T-helper 1 cell treated with Interleukin-12 subunit alpha and Interleukin-12 subunit beta and Interleukin-4 antibody, amounts not matched to agents 30 ng/mL and 1 ng/mL, for 36 hours (primary cell): ENCODE measurements around the gene NIPA2. TPM values are rescaled to one million over a fixed set of nuclear protein-coding genes. Genes with fewer than 3 reads are reported as not detected.

Source experiments
- intact Hi-C: fragments of 100-400 bp; cut with micrococcal nuclease; formaldehyde crosslinking; loops from one replicate; pipeline ENCODE4 v1.15.1; 2024
- total RNA-seq: library from RNA; stranded (reverse); gene quantifications from 2 replicates; pipeline ENCODE4 v1.2.3, GENCODE V29; 2022

NIPA2 gene
- total RNA-seq: 50.4 and 51.0 TPM in 2 replicates

DNA sequence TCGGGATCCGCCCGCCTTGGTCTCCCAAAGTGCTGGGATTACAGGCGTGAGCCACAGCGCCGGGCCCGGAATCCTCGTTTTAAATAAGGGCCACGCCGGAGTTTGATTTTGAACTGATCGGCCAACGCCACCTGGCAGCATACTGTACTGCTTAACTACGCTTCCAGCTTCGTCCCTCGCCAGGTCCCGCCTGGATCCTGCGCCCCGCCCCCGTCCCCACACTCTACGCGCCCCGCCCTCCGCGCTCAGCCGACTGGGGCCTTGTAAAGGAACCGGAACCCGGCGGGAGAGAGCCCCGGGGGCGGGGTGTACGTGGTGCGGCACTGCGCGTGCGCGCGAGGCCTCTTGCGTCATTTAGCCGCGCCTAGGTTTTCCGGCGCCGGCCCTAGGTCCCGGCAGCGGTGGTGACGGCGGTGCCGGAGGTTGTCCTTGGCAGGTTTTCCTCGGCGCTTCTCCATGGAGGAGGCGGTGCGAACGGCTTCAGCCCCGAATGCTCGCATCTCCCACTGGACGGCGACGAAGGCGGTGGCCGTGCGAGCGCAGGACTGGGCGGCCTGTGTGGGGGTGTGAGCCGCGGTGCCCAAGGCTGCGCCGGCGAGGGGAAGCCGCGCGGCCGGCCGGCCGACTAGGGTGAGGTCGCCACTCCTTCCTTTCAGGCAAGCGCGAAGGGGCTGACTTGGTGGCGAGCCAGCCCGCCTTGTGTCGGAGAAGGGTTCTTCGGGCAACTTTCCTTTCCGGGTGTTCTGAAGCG, at the start of gene NIPA2:
TSS of gene NIPA2 (plus strand) at position 375 of the 751 bp plus-strand sequence. CDS start 13,066 bp downstream, outside the sequence.
- intact Hi-C loops: loop anchor here (1.0 to 2.0 kb wide), 2 partner anchors 52 to 200 kb away; partner anchors contain the start of genes NIPA1 and TUBGCP5

- intact Hi-C loops: no loop called here
Measured at GRCh38 chr15:22794063-22794462, 44.4 kb upstream of the NIPA2 start.

DNA sequence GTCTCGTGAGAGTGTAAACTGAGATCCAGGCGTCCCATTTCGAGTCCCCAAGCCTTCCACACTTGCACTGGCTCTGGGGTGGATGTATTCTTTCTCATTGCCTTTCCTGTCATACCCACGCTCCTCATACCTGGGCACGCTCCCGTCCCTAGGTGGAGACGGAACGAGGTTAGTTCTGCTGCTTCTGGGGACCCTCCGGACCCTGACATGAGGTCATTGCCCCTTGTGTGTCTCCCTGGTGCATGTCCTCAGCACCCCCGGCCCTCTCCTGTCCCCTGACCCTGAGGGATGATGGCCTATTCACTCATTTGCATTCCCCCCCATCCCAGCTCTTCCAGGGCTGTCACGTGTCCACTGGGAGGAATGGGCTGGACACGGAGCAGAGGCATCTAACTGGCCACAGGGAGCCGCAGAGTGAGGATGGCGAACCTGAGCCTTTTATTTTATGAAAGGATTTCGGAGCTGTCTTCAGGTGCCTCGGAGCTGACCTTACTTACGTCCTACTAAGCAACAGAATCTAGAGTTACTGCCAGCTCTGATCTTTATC, 43.8 kb upstream of the NIPA2 start:
- intact Hi-C loops: no loop called here

DNA sequence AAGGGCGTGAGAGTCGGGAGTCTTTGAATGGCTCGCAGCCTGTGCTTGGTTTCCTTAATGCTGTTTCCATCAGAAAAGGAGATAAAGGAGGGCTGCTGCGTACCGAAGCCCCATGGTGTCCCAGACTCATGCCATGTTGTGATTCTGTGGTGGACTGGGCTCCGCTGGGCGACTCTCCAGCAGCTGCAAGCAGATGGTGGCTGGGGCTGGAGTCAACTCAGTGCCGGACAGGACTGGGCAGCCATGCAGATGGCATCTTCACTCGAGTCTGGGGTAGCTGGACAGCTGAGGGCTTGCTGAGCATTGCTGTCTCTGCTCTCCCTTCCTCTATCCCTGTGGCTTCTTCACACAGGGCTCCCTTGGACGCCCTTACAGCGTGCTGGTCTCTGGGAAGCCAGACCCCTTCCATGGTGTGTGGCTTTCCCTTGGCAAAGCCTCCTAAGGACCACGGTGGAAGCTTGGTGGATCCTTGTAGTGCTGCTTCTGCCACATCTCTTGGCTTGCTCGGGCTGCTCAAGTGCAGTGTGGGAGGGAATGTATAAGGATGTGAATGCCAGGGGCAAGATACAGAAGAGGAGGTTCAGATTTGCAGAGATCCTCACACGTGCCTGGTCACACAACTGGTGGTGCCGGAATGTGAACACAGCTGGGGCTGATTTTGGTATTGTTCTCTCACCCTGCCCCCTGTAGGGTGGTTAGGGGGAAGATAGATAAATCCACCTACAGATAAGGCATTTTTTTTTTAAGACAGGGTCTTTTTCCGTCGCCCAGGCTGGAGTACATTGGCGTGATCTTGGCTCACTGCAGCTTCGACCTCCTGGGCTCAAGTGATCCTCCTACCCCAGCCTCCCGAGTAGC, 43.0 kb upstream of the NIPA2 start:
- intact Hi-C loops: loop anchor here (1.0 kb wide), 1 partner anchor 7 kb away; no protein-coding TSS in a partner anchor

DNA sequence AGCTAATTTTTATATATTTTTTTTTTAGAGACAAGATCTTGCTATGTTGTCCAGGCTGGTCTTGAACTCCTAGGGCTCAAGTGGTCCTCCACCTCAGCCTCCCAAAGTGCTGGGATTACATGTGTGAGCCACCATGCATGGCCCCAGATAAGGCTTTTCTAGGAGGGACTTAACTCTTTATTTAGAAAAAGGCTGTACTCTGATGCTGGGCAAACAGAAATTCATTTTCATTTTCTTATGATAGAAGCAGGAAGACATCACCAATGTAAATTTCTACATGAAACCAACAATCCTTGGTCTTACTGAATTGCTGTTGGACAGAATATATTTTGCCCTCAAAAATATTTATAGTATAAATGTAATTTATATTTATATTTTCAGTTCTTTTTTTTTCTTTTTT, 42.4 kb upstream of the NIPA2 start:
- intact Hi-C loops: loop anchor here (1.0 kb wide), 1 partner anchor 8 kb away; no protein-coding TSS in a partner anchor

- intact Hi-C loops: loop anchor here (10.0 kb wide), 1 partner anchor 65 kb away; no protein-coding TSS in a partner anchor
Measured at GRCh38 chr15:22799902-22800301, 38.6 kb upstream of the NIPA2 start.

- intact Hi-C loops: loop anchor here (10.0 kb wide), 1 partner anchor 62 kb away; no protein-coding TSS in a partner anchor
Measured at GRCh38 chr15:22803006-22803405, 35.5 kb upstream of the NIPA2 start.

DNA sequence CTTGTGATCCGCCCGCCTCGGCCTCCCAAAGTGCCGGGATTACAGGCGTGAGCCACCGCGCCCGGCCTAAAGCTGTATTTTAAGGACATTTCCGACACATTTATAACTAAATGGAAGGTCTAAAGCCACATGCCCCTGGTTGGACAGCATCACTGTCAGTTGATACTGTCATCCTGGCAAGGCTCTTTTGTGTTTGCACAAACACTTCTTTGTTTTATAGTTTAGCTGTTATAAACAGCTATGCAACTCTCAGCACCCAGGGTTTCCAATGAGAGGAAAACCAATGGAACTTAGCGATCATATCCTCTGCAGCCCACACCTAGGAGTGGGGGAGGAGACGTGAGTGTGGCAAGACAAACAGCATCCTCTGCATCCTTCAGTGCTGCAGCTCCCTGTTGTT, 32.3 kb upstream of the NIPA2 start:
- intact Hi-C loops: loop anchor here (10.0 kb wide), 1 partner anchor 59 kb away; no protein-coding TSS in a partner anchor

DNA sequence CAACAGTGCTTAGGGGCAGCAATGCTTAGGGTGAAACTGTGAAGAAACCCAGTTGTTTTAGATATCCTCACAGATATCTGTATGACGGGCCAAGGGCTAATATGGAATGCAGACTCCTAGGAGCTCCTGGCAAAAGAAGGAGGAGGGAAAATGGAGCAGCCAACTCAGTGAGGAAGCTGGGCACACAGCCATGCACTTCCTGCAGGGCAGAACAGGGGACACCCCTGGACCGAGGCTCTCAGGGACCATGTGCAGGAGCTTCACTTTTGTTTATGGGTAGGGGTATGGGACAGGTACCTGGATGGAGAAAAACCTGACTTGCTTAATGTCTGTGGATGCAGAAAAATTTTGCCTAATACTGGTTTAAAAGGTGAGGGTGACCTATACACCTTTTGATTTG, 31.8 kb upstream of the NIPA2 start:
- intact Hi-C loops: loop anchor here (10.0 kb wide), 1 partner anchor 58 kb away; no protein-coding TSS in a partner anchor

DNA sequence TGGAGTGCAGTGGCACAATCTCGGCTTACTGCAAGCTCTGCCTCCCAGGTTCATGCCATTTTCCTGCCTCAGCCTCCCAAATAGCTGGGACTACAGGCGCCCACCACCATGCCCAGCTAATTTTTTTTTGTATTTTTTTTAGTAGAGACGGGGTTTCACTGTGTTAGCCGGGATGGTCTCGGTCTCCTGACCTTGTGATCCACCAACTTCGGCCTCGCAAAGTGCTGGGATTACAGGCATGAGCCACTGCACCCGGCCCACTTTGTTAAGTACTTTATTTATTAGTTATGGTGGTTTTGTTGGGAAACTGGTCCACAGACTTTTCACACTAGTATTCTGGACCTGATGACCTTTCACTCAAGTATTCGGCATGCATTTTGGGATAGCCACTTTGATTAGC, 30.6 kb upstream of the NIPA2 start:
- intact Hi-C loops: loop anchor here (10.0 kb wide), 1 partner anchor 57 kb away; no protein-coding TSS in a partner anchor

- intact Hi-C loops: loop anchor here (10.0 kb wide), 1 partner anchor 57 kb away; no protein-coding TSS in a partner anchor
Measured at GRCh38 chr15:22808240-22808639, 30.2 kb upstream of the NIPA2 start.

- intact Hi-C loops: loop anchor here (10.0 kb wide), 1 partner anchor 56 kb away; no protein-coding TSS in a partner anchor
Measured at GRCh38 chr15:22808761-22809280, 29.6 kb upstream of the NIPA2 start.

DNA sequence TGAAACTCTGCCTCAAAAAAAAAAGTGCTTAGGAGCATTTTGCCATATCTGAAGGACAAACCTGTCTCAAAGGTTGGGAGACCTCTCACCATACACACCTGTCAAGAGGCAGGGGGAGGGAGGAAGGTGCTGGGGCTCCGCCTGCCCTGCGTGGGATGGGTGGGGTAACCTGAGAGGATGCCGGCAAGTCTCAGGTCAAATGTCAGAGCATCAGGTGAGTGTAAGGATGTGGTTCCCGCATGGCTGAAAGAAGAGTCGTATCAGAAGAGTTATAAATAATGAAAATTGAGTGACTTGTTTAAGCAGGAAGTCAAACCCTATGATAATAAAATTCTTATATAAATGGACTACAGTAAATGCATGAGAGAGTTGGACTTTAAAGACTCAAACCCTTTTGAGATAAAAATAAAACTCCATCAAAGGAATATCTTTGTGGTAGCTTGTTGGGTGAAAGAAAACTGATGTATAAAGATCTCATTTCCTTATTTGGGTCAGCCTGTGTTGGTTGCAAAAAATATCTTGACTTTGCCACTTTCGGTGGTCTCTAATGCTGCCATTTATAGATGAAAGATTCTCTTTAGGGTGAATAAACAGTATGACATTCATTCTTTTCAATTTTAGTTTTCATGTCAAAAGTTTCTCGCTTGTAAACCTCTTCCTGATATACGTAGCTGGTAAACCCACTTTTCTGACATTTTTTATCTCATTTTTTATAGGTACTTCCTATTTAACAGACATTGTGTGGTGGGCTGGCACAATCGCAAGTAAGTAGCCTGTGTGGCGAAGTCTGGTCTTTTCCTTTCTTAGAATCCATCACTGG, 28.2 kb upstream of the NIPA2 start:
- intact Hi-C loops: no loop called here

DNA sequence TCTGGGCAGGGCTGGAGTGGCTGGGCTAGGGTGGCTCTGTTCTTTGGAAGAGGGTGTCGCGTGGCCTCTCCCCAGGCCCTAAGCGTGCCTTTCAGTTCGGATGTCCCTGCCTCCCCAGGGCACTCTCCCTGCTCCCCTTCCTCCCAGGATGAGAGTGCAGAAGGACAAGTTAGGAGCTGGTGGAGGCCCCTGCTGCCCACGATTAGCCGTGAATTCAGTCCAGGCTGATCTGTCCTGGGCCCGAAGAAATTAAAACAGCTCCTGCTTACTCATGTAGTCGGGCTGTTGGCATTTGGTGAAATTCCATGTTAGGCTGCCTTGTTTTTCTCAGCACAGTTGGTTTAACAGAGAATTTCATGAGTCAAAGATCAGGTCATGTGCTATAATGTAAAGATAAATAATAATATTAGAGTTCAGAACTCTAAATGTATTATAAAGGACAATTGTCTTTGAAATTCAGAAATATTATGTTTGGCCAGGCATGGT, 27.6 kb upstream of the NIPA2 start:
- intact Hi-C loops: no loop called here

- intact Hi-C loops: no loop called here
Measured at GRCh38 chr15:22811640-22812039, 26.8 kb upstream of the NIPA2 start.

DNA sequence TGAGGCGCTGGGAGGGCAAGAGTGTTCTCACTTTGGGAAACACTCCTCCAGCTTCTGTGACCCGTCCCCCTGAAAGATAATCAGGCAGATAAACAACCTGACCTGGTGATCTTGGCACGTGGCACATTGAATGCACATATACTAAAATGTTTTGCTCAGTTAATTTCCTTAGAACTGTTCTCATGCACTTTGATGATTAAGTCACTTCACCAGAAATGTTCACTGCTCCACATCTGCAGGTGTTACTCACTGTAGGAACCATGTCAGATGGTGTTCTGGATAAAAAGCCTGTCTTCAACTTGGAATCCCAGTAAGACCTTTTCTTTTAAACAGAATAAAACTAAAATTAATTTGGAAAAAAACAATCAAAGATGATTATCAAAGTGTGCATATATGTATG, 24.6 kb upstream of the NIPA2 start:
- intact Hi-C loops: no loop called here

- intact Hi-C loops: no loop called here
Measured at GRCh38 chr15:22815766-22816165, 22.7 kb upstream of the NIPA2 start.

GRCh38 chr15:22819651-22820050, 18.8 kb upstream of the NIPA2 start:
- intact Hi-C loops: loop anchor here (2.0 kb wide), 1 partner anchor 21 kb away; no protein-coding TSS in a partner anchor

DNA sequence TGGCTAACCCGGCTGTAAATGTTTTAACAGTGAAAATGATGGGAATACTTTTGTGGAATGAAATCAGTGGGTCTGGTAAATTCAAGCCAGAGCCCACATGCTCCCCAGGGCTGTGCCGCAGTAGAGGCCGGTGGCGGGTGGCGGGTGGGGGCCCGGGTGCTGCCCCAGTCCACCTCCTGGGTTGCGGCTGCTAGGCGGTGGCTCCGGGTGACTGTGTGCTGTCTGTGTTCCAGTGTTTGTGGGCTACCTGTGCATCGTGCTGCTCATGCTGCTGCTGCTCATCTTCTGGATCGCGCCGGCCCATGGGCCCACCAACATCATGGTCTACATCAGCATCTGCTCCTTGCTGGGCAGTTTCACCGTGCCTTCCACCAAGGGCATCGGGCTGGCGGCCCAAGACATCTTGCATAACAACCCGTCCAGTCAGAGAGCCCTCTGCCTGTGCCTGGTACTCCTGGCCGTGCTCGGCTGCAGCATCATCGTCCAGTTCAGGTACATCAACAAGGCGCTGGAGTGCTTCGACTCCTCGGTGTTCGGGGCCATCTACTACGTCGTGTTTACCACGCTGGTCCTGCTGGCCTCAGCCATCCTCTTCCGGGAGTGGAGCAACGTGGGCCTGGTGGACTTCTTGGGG, 14.9 kb upstream of the NIPA2 start:
- intact Hi-C loops: no loop called here

DNA sequence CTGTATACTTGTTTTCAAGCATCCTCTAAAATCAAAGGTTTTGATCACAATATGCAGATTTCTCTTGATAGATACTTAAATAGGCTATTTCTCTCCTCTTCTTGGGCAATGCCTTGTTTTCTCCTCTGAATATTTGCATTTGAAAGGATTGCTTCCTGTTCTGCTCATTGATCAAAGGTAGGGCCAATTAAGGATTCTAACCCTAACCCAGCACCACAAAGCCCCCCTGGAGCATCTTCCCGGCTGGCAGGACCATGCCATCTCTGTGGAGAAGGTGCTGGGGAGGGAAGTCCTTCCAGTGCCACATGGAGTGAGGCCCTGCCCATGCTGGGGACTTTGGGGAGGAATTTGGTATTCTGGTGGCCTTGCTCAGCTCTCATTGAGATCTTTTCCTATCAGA, 11.3 kb upstream of the NIPA2 start:
- intact Hi-C loops: no loop called here
